ENCODE measurements around the gene SBDS.
"Not testable (repeated sequence)": the region's sequence is repeated elsewhere in the genome, so short reads cannot be mapped to it uniquely, and the experiment has no call there.

SBDS gene

DNA sequence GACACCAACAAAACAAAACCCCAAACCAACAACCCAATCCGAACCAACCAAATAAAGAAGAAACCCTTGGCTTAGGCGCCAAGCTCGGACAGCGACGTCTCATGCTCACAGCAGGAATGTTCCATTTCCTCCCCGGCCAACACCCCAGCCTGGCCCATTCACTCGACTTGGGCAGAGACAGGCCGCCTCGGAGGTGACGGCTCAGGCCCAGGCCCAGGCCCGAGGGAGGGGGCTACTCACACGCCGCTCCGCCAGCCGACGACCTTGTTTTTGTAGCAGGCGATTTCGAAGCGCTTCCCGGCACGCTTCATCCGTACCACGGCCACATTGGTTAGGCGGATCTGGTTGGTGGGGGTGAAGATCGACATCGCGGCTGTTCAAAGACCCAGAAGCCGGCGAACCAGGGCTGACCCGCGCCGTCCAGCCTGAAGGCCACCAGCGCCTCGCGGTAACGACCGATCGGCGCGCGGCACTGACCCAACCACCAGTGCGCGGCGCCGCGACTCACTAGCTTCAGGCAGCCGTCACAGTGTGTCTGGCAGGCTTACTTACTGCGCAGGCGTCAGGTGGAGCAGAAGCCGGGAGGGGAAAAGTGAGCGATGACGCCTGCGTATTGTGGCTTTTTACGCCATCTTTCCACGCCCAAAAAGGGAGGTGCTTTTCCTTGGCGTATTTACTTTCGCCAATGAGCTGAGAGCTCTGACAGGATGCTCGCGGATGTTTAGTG is at the start of gene SBDS:
Gene SBDS (minus strand): TSS at position 537 of the 727 bp plus-strand sequence. CDS start 169 bp downstream, at position 368.
- peak; percentile 72 to 94 for DNase-seq

DNA sequence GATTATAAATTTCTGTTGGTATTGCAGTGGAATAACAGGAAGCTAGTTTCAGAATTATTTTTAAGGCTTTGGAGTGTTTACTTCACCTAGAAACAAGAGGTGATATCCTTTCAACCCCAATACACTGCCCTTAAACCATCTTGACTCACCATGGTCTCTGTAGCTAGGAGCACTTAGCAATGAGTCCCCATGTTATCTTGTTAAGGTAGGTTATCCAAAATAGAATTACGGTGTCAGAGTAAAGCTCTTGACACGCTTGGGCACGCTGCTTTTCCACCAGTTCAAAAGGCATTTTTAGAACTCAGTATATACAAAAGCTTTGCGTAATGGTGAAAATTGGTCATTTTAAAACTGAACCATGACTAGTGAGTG is 48.2 kb upstream of the SBDS start:
- not testable (repeated sequence) for DNase-seq

DNA sequence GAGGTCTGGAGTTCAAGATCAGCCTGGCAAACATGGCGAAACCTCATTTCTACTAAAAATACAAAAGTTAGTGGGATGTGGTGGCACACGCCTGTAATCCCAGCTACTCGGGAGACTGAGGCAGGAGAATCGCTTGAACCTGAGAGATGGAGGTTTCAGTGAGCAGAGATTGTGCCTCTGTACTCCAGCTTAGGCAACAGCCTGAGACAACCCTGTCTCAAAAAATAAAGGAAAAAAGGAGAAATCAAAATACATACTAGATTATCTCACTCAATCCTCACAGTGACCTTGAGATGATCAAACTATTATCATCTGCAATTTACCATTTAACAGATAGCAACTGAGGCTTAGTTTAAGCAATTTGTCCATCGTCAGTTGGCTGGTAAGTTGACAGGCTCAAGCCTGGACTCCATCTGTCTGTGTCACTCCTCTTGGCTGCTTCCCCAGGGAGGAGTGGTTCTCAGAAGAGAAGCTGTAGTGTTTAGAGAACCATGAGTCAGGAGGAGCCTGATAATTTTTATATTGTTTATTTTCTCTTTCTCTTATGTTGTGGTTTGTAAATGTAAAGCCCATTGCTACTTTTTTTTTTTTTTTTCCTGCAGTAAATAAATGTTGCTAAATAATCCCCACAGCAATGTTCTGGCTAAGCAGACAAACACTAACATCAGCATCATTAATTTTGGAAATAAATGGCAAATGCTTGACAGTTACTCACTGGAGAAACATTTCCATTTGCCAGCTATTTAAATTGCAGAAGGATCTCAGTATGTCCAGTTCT is 47.6 kb upstream of the SBDS start:
- DNase-seq: peak in 1 of 2 experiments; percentile 18

DNA sequence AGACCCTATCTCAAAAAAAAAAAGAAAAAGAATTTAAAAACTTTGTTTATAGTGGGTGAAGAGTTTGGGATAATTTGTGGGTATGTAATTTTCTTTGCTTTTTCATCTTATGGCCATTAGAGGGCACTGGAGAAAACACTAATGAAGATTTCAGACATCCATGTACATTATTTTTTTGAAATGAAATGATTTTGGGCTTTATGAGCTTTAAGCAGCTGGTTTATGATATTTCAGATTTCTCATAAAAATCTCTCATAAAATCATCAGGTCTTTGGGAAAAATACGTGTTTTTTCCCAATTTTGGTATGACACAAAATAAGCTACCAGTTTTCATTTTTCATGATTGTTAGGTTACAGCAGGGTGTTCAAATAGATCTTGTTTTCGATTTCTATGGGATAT is 45.4 kb upstream of the SBDS start:
- DNase-seq: not testable (repeated sequence)

DNA sequence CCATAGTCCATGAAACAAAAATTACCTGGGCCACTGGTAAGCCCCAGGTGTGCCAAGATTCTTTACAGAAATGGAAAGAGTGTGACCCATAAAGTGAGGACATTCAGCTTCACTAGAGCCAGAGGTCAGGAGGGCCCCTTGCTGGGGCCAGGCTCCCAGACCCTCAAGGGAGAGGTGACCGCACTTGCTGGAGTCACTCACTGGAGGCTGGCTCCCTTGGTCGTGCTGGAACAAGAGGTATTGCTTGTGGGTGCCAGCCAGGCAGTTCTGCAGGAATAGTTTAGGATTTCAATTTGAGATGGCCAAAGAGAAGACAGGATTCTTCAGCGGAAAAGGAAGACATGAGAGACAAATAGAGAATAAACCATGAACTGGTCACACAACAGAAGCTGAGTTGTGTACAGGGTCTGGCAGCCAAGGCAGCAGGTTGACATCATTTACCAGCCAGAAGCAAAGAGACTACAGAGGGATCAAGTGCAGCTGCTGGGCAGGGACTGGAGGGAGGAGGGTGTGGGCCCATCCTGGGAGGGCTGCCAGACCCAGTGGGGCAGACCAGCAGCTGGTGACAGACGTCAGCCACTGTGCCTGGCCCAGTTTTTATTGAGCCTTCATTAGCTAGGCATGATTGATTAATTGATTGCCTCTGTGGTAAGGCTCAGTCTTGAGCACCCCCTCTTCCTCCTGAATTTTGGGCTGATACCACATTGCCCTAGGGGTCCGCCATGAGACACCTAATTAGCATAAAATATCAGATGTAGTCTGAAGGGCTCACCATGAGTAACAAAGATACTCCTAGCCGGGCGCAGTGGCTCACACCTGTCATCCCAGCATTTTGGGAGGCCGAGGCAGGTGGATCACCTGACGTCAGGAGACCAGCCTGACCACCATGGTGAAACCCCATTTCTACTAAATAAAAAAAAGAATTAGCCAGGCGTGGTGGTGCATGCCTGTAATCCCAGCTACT is 41.3 kb upstream of the SBDS start:
- DNase-seq: not testable (repeated sequence)

DNA sequence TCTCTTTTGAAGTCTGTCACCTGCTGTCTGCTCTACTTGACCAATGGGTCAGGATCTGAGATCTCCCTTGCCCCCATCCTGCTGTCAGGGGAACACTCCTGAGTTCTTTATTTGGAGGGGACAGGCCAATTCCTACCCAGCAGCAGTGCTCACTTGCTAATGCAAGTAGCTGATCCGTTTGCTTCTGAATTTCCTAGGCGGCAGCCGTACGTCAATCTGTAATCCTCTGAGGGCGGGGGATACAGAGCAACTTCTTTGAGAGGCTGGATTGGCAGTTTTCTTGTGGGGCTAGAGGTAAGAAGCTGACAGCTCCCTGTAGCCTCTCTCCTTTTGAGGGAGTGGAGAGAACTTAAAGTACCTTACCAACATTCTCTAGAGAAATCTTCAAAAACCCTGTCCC is 37.9 kb upstream of the SBDS start:
- no peak for DNase-seq

DNA sequence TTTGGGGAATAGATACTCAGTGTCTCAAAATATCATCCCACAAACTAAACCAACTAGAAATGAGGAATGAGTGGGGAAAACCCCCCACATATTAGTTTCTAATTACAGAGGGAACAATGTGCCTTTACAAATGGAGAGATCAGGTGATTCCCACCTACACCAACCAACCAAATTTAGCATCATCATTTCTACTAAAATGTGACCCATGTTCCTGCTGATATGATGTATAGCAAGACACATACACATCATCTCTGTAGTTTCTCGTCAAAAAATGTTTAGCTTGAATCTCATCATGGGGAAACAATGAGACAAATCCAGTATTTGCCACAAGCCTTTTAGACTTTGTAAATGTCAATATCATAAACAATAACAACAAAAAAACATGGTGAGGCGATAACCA is 36.3 kb upstream of the SBDS start:
- not testable (repeated sequence) for DNase-seq

DNA sequence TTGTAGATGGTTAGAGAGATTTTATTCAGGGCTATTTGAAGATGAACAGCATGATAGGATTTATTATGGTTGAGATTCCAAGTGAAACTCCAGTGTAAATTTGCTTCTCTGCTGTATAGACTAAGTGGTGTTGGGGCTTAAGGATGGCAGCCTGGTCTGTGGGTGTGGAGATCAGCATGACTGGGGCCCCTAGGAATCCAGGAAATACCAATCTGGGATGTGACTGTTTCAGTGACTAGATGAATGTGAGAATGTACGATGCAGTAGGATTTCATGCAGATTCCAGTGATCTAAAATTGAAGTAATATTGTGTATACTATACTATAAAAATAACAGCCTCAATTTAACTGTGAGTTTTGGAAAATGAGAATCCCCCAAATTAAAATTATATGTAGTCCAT is 30.1 kb upstream of the SBDS start:
- not testable (repeated sequence) for DNase-seq

DNA sequence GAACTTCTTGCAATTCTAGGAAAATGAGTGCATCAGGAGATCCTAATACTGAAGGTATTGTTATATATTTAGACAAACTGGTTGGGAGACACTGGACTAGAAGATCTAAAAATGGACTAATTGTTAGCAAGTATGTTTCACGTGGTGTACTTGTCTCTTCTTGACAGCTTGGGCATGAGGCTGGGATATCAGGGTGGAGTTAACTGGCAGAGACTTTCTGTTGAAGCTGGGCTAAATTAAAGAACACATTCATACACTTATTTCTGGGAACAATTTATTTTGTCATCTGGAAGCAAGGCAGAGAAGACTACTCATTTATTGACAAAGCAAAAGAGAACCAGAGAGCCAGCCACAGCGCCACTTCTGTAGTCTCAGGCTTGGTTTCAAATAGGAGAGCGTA is 27.1 kb upstream of the SBDS start:
- no peak for DNase-seq

DNA sequence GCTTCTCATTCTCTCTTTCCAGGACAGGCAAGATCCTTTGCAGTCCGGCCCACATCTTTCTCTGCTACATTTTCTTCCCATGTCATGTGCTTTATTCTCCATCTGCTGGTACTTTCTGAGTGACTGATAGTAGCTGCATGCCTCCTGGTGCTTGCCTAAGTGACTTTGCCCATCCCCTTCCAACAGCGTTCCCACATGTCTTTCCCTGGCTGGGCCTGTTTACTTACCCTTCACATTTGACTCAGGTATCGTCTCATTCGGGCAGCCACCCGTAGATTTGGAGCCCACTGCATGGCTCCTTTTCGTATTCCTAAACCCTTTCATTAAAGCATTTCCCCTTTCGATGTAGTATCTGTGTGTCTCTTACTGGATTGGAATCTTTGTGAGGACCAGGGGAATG is 25.9 kb upstream of the SBDS start:
- no peak for DNase-seq

DNA sequence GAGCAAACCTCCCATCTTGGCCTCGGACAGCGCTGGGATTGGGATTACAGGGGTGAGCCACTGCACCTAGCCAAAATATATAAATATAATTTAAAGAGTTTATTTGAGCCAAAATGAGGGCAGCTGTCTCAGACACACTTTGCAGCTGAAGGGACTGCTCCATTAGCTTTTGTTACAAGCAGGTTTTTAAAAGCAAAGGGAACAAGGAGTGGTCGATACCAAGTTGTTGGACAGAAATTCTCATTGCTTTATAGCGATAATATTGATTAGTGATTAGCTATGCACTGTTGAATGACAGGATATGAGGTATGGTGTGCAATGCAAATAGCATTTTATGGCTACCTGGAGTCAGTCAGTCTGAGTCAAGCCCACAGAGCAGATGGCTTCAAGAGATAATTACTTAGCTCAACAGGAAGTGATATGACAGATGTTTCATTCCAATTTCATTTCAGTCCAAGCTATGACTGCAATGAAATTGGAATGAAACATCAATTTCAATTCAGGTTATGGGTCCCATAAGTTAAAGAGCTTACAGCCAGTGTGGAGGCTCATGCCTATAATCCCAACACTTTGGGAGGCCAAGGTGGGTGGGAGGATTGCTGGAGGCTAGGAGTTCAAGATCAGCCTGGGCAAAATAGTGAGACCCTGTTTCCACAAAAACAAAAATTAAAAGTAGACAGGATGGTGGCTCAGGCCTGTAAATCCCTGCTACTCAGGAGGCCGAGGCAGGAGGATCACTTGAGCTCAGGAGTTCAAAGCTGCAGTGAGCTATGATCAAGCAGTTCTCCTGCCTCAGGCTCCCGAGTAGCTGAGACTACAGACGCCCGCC is 24.4 kb upstream of the SBDS start:
- DNase-seq: no peak

DNA sequence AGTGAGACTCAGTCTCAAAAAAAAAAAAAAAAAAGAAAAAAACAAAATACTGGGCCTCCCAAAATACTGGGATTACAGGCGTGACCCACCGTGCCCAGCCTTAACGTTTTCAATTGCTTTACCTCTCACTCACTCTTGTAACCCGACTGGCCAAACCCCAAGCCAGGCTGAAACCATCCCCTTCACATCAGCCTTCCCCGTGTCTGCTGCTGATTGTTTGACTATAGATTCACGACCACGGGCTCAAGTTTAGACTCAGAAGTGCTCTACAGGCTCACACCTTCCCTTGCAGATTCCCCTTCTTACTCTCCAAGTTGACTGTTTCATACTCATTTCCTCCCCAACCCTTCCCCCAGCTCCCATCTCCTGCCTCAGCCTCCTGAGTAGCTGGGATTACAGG is 23.6 kb upstream of the SBDS start:
- no peak for DNase-seq

DNA sequence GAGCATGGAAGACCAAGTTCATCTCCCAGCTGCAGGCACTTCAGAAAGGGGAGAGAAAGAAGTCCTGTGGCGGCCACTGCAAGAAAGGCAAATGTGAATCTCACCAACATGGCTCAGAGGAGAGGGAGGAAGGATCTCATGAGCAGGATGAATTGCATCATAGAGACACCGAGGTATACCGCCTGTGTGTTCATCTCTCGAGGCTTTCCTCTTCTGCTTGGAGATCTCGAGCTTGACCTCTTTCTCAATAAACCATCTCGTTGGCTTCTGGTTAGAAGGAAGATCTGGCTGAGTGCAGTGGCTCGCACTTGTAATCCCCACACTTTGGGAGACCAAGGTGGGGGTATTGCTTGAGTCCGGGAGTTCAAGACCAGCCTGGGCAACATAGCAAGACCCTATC is 22.6 kb upstream of the SBDS start:
- not testable (repeated sequence) for DNase-seq

DNA sequence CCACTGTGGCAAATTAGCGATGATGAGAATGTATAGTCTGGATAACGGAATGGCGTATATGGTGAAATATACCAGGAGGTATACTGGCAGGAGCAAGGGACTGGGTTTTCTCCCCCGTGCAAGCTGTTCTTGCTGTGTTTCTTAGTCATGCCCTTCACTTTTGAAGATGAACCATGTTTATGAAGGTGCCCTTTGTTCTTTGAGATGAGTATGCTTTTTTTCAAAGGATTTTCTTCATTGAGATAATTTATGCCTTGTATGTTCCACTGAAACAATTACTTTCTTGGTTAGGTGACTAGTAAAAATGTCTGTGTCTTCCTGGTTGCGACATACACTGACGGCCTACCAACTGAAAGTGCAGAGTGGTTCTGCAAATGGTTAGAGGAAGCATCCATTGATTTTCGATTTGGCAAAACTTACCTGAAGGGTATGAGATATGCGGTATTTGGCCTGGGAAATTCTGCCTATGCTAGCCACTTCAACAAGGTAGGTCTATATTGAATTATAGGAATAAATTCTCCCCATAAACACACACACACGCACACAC is 18.8 kb upstream of the SBDS start:
- DNase-seq: not testable (repeated sequence)

DNA sequence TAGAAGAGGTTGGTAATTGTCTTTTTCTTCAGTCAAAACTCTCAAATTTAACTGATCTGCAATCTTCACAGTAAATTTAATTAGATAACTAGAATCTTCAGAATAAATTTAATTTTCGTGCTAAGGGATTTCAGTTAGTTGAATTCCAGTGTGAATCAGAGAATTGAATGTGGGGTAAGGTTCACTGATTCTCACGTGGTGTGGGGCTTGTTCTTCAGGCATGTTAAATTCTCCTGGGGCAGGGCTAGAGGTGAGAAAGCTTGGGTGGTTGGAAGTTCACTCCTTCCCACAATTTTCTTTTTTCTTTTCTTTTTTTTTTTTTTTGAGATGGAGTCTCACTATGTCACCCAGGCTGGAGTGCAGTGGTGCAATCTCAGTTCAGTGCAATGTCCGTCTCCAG is 14.3 kb upstream of the SBDS start:
- DNase-seq: not testable (repeated sequence)

DNA sequence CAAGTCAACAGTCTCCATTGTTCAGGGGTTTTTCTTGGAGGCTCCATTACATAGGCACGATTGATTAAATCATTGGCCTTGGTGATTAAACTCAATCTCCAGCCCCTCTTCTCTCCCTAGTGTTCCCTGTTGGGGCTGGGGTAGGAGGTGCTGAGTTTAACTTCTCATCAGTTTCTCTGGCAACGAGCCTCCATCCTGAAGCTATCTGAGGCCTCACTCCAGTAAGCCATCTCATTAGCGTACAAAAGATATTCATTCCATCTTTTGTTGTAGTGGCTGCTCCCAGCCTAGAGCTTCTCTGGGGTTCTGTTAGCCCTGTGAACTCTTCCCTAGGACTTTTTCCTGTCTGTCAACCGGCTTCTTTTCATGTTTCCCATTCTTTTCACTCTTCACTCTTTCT is 12.9 kb upstream of the SBDS start:
- DNase-seq: no peak

DNA sequence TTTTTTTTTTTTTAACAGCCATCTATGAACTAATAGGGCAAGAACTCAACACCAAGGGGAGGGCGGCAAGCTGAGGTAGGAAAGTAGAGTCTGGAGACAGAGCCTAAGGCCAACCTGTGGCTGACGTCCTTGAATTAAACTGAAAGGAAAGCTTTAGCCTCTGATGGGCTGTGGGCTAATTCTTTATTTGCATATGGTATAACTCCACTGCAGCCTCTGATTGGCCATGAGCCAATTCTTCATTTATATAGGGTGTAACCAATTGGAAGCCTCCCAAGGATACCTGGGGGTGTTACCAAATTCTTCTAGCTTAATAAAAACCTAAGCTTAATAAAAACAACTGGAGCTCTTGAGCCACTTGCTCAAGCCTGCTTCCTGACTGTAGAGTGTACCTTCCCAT is 11.6 kb upstream of the SBDS start:
- no peak for DNase-seq

DNA sequence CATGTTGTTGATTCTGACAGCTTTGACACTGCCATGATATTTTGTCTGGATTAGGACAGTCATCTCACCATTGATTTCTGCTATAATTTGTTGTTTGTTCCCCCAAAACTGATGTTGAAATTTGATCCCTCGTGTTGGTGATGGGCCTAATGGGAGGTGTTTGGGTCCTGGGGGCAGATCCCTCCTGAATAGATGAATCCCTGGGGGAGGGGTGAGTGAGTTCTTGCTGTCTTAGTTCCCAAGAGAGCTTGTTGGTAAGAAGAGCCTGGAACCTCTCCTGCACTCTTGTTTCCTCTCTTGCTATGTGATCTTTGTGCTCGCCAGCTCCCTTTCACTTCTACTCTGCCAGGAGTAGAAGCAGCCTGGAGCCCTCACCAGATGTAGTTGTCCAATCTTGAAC is 8.8 kb upstream of the SBDS start:
- not testable (repeated sequence) for DNase-seq

DNA sequence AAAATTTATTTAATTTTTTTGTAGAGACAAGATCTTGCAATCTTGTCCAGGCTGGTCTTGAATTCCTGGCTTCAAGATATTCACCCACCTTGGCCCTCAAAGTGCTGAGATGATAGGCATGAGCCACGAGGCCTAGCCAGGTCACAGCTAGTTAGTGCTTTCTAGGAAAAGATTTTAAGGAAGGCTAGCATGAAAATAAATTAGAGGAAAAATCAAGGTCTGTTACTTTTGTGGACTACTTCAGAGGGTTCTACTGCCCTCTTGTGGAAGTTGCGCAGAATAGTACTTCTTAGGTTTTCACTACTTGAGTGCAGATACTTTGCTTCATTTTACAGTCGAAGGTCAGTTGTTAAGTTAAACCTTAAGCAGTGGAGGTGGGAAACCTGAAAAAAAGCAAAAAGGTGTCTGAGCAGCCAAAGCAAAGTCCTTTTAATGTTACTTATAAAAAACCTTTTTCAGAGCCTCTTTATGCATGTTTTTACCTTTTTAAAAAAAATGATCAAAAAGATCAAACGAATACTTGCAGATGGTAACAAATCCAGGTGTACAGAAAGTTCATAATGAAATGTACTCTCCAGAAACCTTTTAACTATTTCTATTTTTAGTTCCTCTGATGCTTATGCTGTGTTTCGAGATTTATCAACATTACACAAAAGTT is 5.3 kb upstream of the SBDS start:
- DNase-seq: not testable (repeated sequence)

DNA sequence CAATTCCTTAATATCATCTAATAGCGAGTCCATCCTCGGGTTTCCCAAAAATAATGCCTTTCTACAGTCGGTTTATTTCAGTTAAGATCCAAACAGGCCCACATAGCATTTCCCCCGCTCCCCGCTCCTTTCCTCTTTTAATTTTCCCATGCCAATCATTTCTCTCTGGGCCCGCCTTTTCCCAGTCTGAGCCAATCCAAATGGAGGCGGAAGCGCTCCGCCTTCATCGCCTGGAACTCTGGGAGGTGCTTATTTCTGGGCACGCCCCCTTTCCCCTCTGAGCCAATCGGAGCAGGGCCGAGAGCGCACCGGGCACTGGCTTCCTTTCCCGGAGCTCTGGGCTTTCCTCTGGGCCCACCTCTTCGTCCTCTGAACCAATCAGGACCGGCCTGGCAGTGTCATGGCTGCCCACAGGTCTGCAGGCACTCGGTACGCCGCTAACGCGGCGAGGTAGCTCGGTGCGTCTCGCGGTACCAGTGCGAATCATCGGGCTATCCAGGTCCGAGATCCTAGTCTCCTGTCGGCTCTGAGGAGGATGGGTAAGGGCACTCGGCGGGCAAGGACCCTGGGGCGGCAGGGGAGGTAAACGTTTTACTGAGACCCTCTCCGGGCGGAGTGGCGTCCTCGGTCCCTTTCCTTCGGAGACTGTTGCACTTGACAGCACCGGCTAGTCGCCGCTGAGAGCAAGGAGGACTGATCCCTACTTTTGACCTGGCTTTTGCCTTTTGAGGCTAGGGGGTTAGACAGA is 1.2 kb upstream of the SBDS start, which contains the start of gene TYW1:
Gene TYW1 (plus strand): TSS at position 390 of the 748 bp plus-strand sequence. CDS start 146 bp downstream, at position 536.
- peak; percentile 95 for DNase-seq

DNA sequence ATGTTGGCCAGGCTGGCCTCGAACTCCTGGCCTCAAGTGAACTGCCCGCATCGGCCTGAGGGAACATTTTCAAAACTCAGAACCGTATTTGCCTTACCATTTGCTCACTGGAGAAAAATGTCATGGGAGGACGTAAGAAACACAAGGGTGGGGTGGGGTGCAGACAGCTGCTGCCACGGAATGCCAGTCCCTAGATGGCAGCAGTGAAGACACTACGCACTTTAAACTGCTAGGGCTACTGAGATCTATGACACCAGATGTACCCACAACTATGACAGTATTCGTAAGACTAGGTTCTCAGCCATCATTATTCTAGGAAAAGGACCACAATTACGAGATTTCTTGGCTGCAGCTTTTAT is 716 bp downstream of the SBDS start:
- DNase-seq: not testable (repeated sequence)

Measured in cerebellar nuclear complex (tissue), 1 donor.